ENCODE measurements around the gene C11orf21.

Gene C11orf21

DNA sequence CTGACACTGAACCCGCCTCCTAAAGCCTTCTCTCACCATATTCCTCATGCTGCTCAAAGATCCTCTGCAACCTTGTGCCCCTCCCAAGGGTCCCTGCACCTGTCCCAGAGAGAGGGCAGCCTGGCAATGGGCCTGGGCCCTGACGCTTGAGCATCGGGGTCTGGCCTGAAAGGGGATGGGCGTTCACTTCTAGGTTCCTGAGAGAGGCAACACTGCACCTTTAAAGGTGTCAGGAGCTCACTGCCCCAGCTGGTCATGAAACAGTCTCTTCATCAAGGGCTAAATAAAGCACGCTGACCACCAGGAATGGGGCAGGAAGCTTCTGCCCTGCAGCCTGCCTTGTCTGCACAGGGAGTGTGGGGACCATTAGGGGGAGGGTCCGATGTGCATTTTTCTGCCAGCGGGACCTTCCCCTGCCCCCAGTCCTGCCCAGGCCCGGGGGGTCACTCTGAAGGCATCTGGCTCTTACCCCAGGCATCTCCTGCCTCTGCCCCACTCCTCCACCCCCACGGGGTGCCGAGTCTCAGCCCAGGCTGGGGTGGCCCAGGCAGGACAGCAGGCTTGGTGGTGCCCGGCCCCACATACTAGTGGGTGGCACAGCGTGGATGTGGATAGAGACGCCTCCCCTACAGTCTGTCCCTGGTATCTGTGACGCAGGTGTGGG is 3.5 kb downstream of the C11orf21 start:
- Histone ChIP-seq H3K4me1 (ENCODE audit: control insufficient read depth, low read length) (peaks cover 26% of the 10 kb centered on the region), H3K27ac (ENCODE audit: low read depth, low read length) (no peak overlapping the region), H4K20me1 (ENCODE audit: control insufficient read depth, insufficient read depth, low read depth, low read length) (no peaks in the 10 kb centered on the region), H3K9me2 (replicated peaks; ENCODE audit: control insufficient read depth, low read length) (no peaks in the 10 kb centered on the region), H3K36me3 (ENCODE audit: control insufficient read depth, low read length) (no peaks in the 10 kb centered on the region), H3K4me3 (ENCODE audit: low read length) (no peak overlapping the region), H3K9me3 (ENCODE audit: control insufficient read depth, insufficient read depth, low read length) (no peaks in the 10 kb centered on the region), H3K27me3 (ENCODE audit: control insufficient read depth, low read length) (no peaks in the 10 kb centered on the region), H3K4me2 (ENCODE audit: low read length) (no peak overlapping the region), H3K79me2 (ENCODE audit: control insufficient read depth, low read length) (no peaks in the 10 kb centered on the region), H3F3A (ENCODE audit: control insufficient read depth, insufficient read depth) (no peaks in the 10 kb centered on the region)
- TF ChIP-seq EZH2phosphoT487 (IDR thresholded peaks at IDR 0.05; ENCODE audit: borderline replicate concordance, low read length) = no peak
- TF ChIP-seq, protein P1, sequence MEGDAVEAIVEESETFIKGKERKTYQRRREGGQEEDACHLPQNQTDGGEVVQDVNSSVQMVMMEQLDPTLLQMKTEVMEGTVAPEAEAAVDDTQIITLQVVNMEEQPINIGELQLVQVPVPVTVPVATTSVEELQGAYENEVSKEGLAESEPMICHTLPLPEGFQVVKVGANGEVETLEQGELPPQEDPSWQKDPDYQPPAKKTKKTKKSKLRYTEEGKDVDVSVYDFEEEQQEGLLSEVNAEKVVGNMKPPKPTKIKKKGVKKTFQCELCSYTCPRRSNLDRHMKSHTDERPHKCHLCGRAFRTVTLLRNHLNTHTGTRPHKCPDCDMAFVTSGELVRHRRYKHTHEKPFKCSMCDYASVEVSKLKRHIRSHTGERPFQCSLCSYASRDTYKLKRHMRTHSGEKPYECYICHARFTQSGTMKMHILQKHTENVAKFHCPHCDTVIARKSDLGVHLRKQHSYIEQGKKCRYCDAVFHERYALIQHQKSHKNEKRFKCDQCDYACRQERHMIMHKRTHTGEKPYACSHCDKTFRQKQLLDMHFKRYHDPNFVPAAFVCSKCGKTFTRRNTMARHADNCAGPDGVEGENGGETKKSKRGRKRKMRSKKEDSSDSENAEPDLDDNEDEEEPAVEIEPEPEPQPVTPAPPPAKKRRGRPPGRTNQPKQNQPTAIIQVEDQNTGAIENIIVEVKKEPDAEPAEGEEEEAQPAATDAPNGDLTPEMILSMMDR (IDR thresholded peaks at IDR 0.05; ENCODE audit: low read depth, low read length, poor library complexity, severe bottlenecking) = no peak

- H3K9me3 ChIP-seq (ENCODE audit: control insufficient read depth, insufficient read depth, low read length) = no peaks in the 10 kb centered on the region
Observed at GRCh38 chr11:2297623-2298030, 4.1 kb downstream of the C11orf21 start.

GRCh38 chr11:2296913-2297622 is 4.7 kb downstream of the C11orf21 start:
- H3F3A ChIP-seq (ENCODE audit: control insufficient read depth, insufficient read depth) = no peaks in the 10 kb centered on the region
- H3K4me3 ChIP-seq (ENCODE audit: low read length) = no peak overlapping the region
- TF ChIP-seq, protein P1 (IDR thresholded peaks at IDR 0.05; ENCODE audit: low read depth, low read length, poor library complexity, severe bottlenecking) = no peak
- TF ChIP-seq EZH2phosphoT487 (IDR thresholded peaks at IDR 0.05; ENCODE audit: borderline replicate concordance, low read length) = no peak
- H3K79me2 ChIP-seq (ENCODE audit: control insufficient read depth, low read length) = no peaks in the 10 kb centered on the region
- H3K27me3 ChIP-seq (ENCODE audit: control insufficient read depth, low read length) = no peaks in the 10 kb centered on the region
- no peak overlapping the region for H3K4me2 ChIP-seq (ENCODE audit: low read length)
- no peaks in the 10 kb centered on the region for H3K9me3 ChIP-seq (ENCODE audit: control insufficient read depth, insufficient read depth, low read length)
- no peaks in the 10 kb centered on the region for H3K9me2 ChIP-seq (replicated peaks; ENCODE audit: control insufficient read depth, low read length)
- no peaks in the 10 kb centered on the region for H3K36me3 ChIP-seq (ENCODE audit: control insufficient read depth, low read length)
- H3K27ac ChIP-seq (ENCODE audit: low read depth, low read length) = no peak overlapping the region
- no peaks in the 10 kb centered on the region for H4K20me1 ChIP-seq (ENCODE audit: control insufficient read depth, insufficient read depth, low read depth, low read length)
- peaks cover 19% of the 10 kb centered on the region for H3K4me1 ChIP-seq (ENCODE audit: control insufficient read depth, low read length)

More at GRCh38 chr11:2297623-2298030, 4.1 kb downstream of the C11orf21 start:
- H3K27me3 ChIP-seq (ENCODE audit: control insufficient read depth, low read length) = no peaks in the 10 kb centered on the region
- no peaks in the 10 kb centered on the region for H3K9me2 ChIP-seq (replicated peaks; ENCODE audit: control insufficient read depth, low read length)
- no peak overlapping the region for H3K27ac ChIP-seq (ENCODE audit: low read depth, low read length)
- H3K36me3 ChIP-seq (ENCODE audit: control insufficient read depth, low read length) = no peaks in the 10 kb centered on the region
- H3K4me2 ChIP-seq (ENCODE audit: low read length) = no peak overlapping the region
- H3K4me3 ChIP-seq (ENCODE audit: low read length) = no peak overlapping the region
- no peaks in the 10 kb centered on the region for H3K79me2 ChIP-seq (ENCODE audit: control insufficient read depth, low read length)
- peaks cover 24% of the 10 kb centered on the region for H3K4me1 ChIP-seq (ENCODE audit: control insufficient read depth, low read length)
- TF ChIP-seq, protein P1 (IDR thresholded peaks at IDR 0.05; ENCODE audit: low read depth, low read length, poor library complexity, severe bottlenecking) = no peak
- no peak for TF ChIP-seq EZH2phosphoT487 (IDR thresholded peaks at IDR 0.05; ENCODE audit: borderline replicate concordance, low read length)
- H3F3A ChIP-seq (ENCODE audit: control insufficient read depth, insufficient read depth) = no peaks in the 10 kb centered on the region
- H4K20me1 ChIP-seq (ENCODE audit: control insufficient read depth, insufficient read depth, low read depth, low read length) = no peaks in the 10 kb centered on the region
